SH-SY5Y (cell line): Measurements from ENCODE around the gene SDC3.

ENCODE experiments used
- GATA2 ChIP-seq: IDR thresholded peaks from 2 replicates; pipeline ENCODE4 v1.6.1; 2011; ENCODE audit warnings: mild to moderate bottlenecking, low read depth, low read length
- GATA3 ChIP-seq: IDR thresholded peaks from 2 replicates; pipeline ENCODE4 v1.6.1; 2011; ENCODE audit warnings: low read depth, mild to moderate bottlenecking, low read length, moderate library complexity

Gene SDC3

GRCh38 chr1:30850607-30851006 lies 58.0 kb downstream of the SDC3 start:
- TF ChIP-seq GATA3 (no peak), GATA2 (no peak)

DNA sequence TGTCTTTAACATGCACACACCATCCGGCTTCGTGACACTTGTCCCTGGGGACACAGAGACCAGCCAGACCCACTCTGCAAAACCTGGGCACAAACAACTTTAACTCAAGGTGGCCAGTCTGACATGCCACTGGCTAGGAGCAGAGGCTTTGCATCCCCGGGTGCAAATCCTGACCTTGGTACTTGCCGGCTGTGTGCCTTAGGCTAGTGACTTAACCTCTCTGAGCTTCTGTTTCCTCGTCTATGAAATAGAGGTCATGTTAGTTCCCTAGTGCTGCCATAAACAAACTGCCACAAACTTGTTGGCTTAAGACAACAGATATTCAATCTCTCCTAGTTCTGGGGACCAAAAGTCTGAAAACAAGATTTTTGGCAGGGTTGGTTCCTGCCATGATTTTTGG lies 60.4 kb downstream of the SDC3 start:
- TF ChIP-seq GATA2, result no peak
- no peak for TF ChIP-seq GATA3

DNA sequence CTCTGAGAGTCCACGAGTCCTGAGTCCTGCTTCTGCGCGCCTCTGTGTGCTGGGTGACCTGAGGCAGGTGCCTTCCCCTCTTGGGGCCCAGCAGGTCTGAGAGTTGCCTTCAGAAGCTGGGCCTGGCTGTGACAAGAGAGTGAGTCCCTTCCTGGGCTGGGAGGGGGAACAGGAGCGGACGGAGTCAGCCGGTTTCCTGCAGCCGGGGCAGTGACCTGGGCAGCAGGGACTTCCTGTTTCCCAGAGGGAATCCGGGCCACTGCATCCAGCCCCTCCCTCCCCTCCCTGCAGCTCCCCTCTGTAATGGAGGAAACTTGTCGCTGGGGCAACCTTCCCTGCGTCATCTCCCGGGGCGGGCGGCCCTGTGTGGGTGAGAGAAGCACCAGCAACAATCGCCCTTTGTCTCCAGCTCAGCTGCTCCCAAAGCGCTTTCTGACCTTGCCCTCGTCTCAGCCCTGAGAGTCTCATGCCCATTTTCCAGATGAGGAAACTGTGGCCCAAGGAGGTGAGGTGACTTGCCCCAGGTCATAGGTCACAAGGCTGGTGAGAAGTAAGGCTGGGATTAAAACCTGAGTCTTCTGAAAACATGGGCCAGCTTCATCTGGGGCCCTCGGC lies 61.1 kb downstream of the SDC3 start:
- TF ChIP-seq GATA2, result no peak
- TF ChIP-seq GATA3, result no peak

- TF ChIP-seq GATA2 (no peak), GATA3 (no peak)
Observed at GRCh38 chr1:30846587-30846986, 62.0 kb downstream of the SDC3 start.

DNA sequence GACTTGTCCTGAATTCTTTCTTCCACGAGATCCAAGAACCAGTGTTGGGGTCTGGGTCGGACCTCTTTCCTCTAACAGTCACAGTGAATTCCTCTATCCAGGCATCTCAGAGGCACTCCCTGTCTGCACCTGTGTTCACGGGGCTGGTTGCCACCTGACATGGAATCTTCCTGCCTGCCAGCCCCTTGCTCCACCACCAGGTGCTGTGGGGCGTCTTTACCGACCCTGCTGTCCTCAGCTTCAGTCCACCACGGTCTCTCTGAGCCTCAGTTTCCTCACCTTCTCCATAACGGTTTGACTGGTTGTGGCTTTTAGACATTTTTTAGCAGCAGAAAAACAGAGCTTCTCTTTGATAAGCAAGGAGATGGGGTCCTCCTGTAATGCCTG lies 62.7 kb downstream of the SDC3 start:
- TF ChIP-seq GATA2, result no peak
- no peak for TF ChIP-seq GATA3

DNA sequence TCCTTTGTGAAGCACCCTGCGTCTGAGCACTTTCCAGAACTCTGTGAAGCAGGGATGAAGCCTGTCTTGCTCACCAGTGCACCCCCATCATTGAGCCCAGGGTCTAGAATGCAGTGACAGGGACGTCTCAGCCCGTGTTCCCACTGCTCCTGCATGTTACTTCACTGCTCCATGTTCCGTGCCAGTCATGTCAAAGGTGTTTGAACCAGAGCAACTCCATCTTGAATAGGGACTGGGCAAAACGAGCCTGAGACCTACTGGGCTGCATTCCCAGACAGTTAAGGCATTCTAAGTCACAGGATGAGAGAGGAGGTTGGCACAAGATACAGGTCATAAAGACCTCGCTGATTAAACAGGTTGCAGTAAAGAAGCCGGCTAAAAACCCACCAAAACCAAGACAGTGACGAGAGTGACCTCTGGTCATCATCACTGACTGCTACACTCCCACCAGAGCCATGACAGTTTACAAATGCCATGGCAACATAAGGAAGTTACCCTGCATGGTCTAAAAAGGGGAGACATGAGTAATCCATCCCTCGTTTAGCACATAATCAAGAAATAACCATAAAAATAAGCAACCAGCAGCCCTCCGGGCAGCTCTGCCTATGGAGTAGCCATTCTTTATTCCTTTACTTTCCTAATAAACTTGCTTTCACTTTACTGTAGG lies 63.2 kb downstream of the SDC3 start:
- TF ChIP-seq GATA3, result no peak
- TF ChIP-seq GATA2, result no peak

- TF ChIP-seq GATA3 (no peak), GATA2 (no peak)
Observed at GRCh38 chr1:30844631-30845030, 63.9 kb downstream of the SDC3 start.

- TF ChIP-seq GATA2, result no peak
- no peak for TF ChIP-seq GATA3
Observed at GRCh38 chr1:30842697-30843354, 65.7 kb downstream of the SDC3 start.

- TF ChIP-seq GATA3 (no peak), GATA2 (no peak)
Observed at GRCh38 chr1:30840904-30841598, 67.5 kb downstream of the SDC3 start.

DNA sequence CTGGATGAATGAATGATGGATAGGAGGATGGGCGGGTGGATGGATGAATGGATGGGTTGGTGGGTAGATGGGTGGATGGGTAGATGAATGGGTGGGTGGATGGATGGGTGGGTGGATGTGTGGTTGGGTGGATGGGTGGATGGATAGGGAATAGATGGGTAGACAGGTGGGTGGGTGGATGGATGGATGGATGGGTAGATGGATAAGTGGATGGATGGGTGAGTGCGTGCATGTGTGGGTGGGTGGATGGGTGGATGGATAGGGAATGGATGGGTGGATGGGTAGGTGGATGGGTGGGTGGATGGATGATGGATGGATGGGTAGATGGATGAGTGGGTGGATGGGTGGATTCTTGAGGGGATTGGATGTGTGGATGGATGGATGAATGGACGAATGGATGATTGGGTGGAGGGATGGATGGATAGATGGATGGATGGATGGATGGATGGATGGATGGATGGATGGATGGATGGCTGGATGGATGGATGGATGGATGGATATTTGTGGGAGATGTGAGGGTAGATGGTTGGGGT lies 68.7 kb downstream of the SDC3 start:
- TF ChIP-seq GATA2 (no peak), GATA3 (no peak)

- TF ChIP-seq GATA2 (no peak), GATA3 (no peak)
Observed at GRCh38 chr1:30838996-30839395, 69.6 kb downstream of the SDC3 start.

GRCh38 chr1:30837653-30838052 lies 70.9 kb downstream of the SDC3 start:
- TF ChIP-seq GATA2, result no peak
- no peak for TF ChIP-seq GATA3

- TF ChIP-seq GATA2 (no peak), GATA3 (no peak)
Observed at GRCh38 chr1:30834253-30834652, 74.3 kb downstream of the SDC3 start.

DNA sequence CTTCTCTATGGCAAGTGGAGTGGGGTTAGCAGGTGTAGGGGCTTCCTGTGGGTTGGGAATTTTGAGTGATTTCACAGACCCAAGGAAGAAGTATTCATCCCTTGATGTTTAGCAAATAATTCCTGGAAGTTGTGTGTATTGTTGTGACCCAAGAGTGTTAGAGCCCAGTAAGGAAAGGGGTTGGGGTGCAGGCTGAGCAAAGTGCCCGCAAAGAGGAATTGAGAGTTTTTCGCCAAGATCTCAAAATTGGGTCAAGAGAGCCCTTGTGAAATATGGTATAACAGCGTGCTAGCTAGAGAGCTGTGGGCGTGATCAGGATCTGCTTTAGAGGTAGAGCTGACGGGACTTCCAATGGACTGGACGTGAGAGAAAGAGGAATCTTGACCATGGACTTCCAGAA lies 78.0 kb downstream of the SDC3 start:
- TF ChIP-seq GATA3 (no peak), GATA2 (no peak)
